SK-N-SH (cell line): Measurements from ENCODE around the gene TBC1D2B. TPM values are rescaled to one million over a fixed set of nuclear protein-coding genes. Genes with fewer than 3 reads are reported as not detected.

ENCODE experiments used
- CTCF ChIA-PET: fragments of 300-600, 350-600 bp; formaldehyde crosslinking; extraction: SDS; loops from one replicate; lab custom pipeline; 2021; lab: Yijun Ruan, JAX
- POLR2A ChIA-PET: fragments of 350-600 bp; sonication (Branson Sonifier 250); formaldehyde crosslinking; extraction: SDS; loops from one replicate; lab custom pipeline; 2020; ENCODE audit warnings: antibody characterized with exemption, inconsistent platforms; lab: Yijun Ruan, JAX
- DNase-seq: peaks from one replicate; pipeline ENCODE4 v3.0.0; 2012
- H2AFZ ChIP-seq: fragments of 200-600 bp; sonication (generic); 2 replicates; pipeline ENCODE4 v1.8.1; 2016; ENCODE audit warnings: antibody characterized with exemption, mild to moderate bottlenecking, low read depth
- H3F3A ChIP-seq: fragments of 200-600 bp; sonication (generic); replicated peaks from 2 replicates; pipeline ENCODE3; 2016; ENCODE audit warnings: antibody characterized with exemption, mild to moderate bottlenecking; ENCODE audit not compliant: insufficient read depth
- H3K27ac ChIP-seq, 2 experiments: fragments of 200-500 bp in 1 of 2; fragments of 200-600 bp in 1 of 2; sonication (Bioruptor generic) in 1 of 2; sonication (generic), shearing (Covaris generic) in 1 of 2; 2 replicates each; pipeline versions ENCODE4 v1.5.1 to v1.6.1; 2014 to 2016; ENCODE audit warnings: low read depth in 2 of 2, inconsistent platforms in 1 of 2, low read length in 1 of 2, mild to moderate bottlenecking in 1 of 2, mixed read lengths in 1 of 2
- H3K27me3 ChIP-seq: fragments of 200-600 bp; sonication (generic), shearing (Covaris generic); 2 replicates; pipeline ENCODE4 v1.6.1; 2016; ENCODE audit warnings: mixed run types; ENCODE audit not compliant: insufficient read depth
- H3K36me3 ChIP-seq, 2 experiments: fragments of 200-500 bp in 1 of 2; fragments of 200-600 bp in 1 of 2; sonication (Bioruptor generic) in 1 of 2; sonication (generic) in 1 of 2; replicated peaks in 1 of 2; 2 replicates each; pipeline versions ENCODE3 to v1.5.1; 2014 to 2016; ENCODE audit warnings: low read length in 1 of 2, mild to moderate bottlenecking in 1 of 2; ENCODE audit not compliant: insufficient read depth in 2 of 2, control insufficient read depth in 1 of 2
- H3K4me1 ChIP-seq, 2 experiments: fragments of 200-500 bp in 1 of 2; fragments of 200-600 bp in 1 of 2; sonication (Bioruptor generic) in 1 of 2; sonication (generic), shearing (Covaris generic) in 1 of 2; 2 replicates each; pipeline versions ENCODE4 v1.5.1 to v1.6.1; 2014 to 2016; ENCODE audit warnings: low read depth in 1 of 2, low read length in 1 of 2, mixed run types in 1 of 2; ENCODE audit not compliant: insufficient read depth in 2 of 2, control insufficient read depth in 1 of 2
- H3K4me2 ChIP-seq: fragments of 200-600 bp; sonication (generic), shearing (Covaris generic); 2 replicates; pipeline ENCODE4 v1.6.1; 2017; ENCODE audit warnings: mixed run types
- H3K4me3 ChIP-seq, 2 experiments: fragments of 200-500 bp in 1 of 2; fragments of 200-600 bp in 1 of 2; sonication (Bioruptor generic) in 1 of 2; sonication (generic), shearing (Covaris generic) in 1 of 2; 2 replicates each; pipeline versions ENCODE4 v1.5.1 to v1.8.1; 2014 to 2016; ENCODE audit warnings: low read depth in 2 of 2, inconsistent platforms in 1 of 2, low read length in 1 of 2, mild to moderate bottlenecking in 1 of 2, mixed read lengths in 1 of 2, moderate library complexity in 1 of 2
- H3K79me2 ChIP-seq: fragments of 200-600 bp; sonication (generic); 2 replicates; pipeline ENCODE4 v1.8.1; 2017; ENCODE audit warnings: mild to moderate bottlenecking; ENCODE audit not compliant: insufficient read depth
- H3K9ac ChIP-seq: fragments of 200-600 bp; sonication (generic); 2 replicates; pipeline ENCODE4 v1.6.1; 2017; ENCODE audit warnings: mixed run types
- H3K9me2 ChIP-seq: fragments of 200-600 bp; sonication (generic); 2 replicates; pipeline ENCODE4 v1.6.1; 2017; ENCODE audit warnings: mixed run types
- H3K9me3 ChIP-seq: fragments of 200-600 bp; sonication (generic); 2 replicates; pipeline ENCODE4 v1.6.1; 2017; ENCODE audit warnings: mixed run types, mild to moderate bottlenecking, moderate library complexity
- H4K20me1 ChIP-seq: fragments of 200-600 bp; sonication (generic); 2 replicates; pipeline ENCODE4 v1.6.1; 2017; ENCODE audit warnings: mild to moderate bottlenecking, mixed run types; ENCODE audit not compliant: insufficient read depth
- CHD2 ChIP-seq: fragments of 150-350 bp; IDR thresholded peaks from 2 replicates; pipeline ENCODE4 v1.6.1; 2018; ENCODE audit warnings: low read length; ENCODE audit not compliant: partially characterized antibody
- ELF1 ChIP-seq: IDR thresholded peaks from 2 replicates; pipeline ENCODE4 v1.4.0; 2012
- EP300 ChIP-seq, 2 experiments: IDR thresholded peaks; 2 replicates each; pipeline versions ENCODE4 v1.4.0 to v1.6.1; 2012; ENCODE audit warnings: borderline replicate concordance in 1 of 2, low read depth in 1 of 2, low read length in 1 of 2
- EZH2phosphoT487 ChIP-seq: fragments of 200-600 bp; sonication (generic); IDR thresholded peaks from 2 replicates; pipeline ENCODE4 v1.6.1; 2017; ENCODE audit warnings: low read depth, mixed run types, mild to moderate bottlenecking, antibody characterized with exemption, moderate library complexity, borderline replicate concordance
- FOSL2 ChIP-seq: IDR thresholded peaks from 2 replicates; pipeline ENCODE4 v1.4.0; 2012; ENCODE audit warnings: low read depth, mild to moderate bottlenecking, moderate library complexity, borderline replicate concordance
- FOXJ3 ChIP-seq: sonication (generic); formaldehyde crosslinking; IDR thresholded peaks from 2 replicates; pipeline ENCODE4 v1.5.1; 2020; ENCODE audit warnings: mild to moderate bottlenecking, missing genetic modification reagents
- FOXM1 ChIP-seq: IDR thresholded peaks from 2 replicates; pipeline ENCODE4 v1.4.0; 2012; ENCODE audit warnings: low read depth, mild to moderate bottlenecking
- JUND ChIP-seq: IDR thresholded peaks from 2 replicates; pipeline ENCODE4 v1.4.0; 2012
- POLR2AphosphoS5 ChIP-seq: IDR thresholded peaks from 2 replicates; pipeline ENCODE4 v1.6.1; 2012; ENCODE audit warnings: low read depth, low read length
- RCOR1 ChIP-seq: fragments of 150-350 bp; IDR thresholded peaks from 2 replicates; pipeline ENCODE4 v1.6.1; 2017; ENCODE audit warnings: antibody characterized with exemption, low read length
- RFX5 ChIP-seq: IDR thresholded peaks from 2 replicates; pipeline ENCODE4 v1.6.1; 2012; ENCODE audit warnings: mild to moderate bottlenecking, improper control_type of control experiment, low read length
- RXRA ChIP-seq: IDR thresholded peaks from 2 replicates; pipeline ENCODE4 v1.4.0; 2012; ENCODE audit warnings: low read depth, mild to moderate bottlenecking, borderline replicate concordance
- TAF1 ChIP-seq: IDR thresholded peaks from 2 replicates; pipeline ENCODE4 v1.6.1; 2012; ENCODE audit warnings: low read depth, mild to moderate bottlenecking, low read length, moderate library complexity, borderline replicate concordance
- TCF12 ChIP-seq: IDR thresholded peaks from 2 replicates; pipeline ENCODE4 v1.4.0; 2012
- WGBS: methylation state at CpG from one replicate; pipeline ENCODE4 v1.1.6; 2017; ENCODE audit warnings: low lambda C conversion rate; 5-methylcytosine and 5-hydroxymethylcytosine counted together
- polyA plus RNA-seq, 3 experiments: library from polyadenylated mRNA; depleted of rRNA; stranded (reverse); fragments of >200 nt; gene quantifications; 2 replicates each; pipeline ENCODE4 v1.2.3, GENCODE V29; 2012
- TF ChIP-seq, protein P1 (sequence below): IDR thresholded peaks from 2 replicates; pipeline ENCODE4 v1.4.0; 2012; ENCODE audit warnings: low read depth
- TF ChIP-seq, protein P2 (sequence below): IDR thresholded peaks from 2 replicates; pipeline ENCODE4 v1.4.0; 2012; ENCODE audit warnings: low read depth, borderline replicate concordance
- TF ChIP-seq, protein P3 (sequence below): fragments of 150-350 bp; IDR thresholded peaks from 2 replicates; pipeline ENCODE4 v1.6.1; 2017; ENCODE audit warnings: antibody characterized with exemption, low read length, low read depth, borderline replicate concordance

The TBC1D2B gene
- polyA plus RNA-seq, 1 of the 3 experiments (the other 2 are of a cell fraction), result 19.0 TPM

- H3K4me1 ChIP-seq, result no peaks in the 10 kb centered on the region; a peak in 1 of 4 replicates
- no peak overlapping the region for H3K9ac ChIP-seq
- no peak overlapping the region for H2AFZ ChIP-seq
- no peaks in the 10 kb centered on the region for H3K79me2 ChIP-seq
- no peak overlapping the region for H3K4me2 ChIP-seq
- H4K20me1 ChIP-seq, result no peaks in the 10 kb centered on the region
- H3F3A ChIP-seq, result no peaks in the 10 kb centered on the region
- TF ChIP-seq JUND, result no peak
- no peak for TF ChIP-seq EZH2phosphoT487
- TF ChIP-seq, protein P1, sequence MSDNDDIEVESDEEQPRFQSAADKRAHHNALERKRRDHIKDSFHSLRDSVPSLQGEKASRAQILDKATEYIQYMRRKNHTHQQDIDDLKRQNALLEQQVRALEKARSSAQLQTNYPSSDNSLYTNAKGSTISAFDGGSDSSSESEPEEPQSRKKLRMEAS, result no peak
- TF ChIP-seq, protein P2, sequence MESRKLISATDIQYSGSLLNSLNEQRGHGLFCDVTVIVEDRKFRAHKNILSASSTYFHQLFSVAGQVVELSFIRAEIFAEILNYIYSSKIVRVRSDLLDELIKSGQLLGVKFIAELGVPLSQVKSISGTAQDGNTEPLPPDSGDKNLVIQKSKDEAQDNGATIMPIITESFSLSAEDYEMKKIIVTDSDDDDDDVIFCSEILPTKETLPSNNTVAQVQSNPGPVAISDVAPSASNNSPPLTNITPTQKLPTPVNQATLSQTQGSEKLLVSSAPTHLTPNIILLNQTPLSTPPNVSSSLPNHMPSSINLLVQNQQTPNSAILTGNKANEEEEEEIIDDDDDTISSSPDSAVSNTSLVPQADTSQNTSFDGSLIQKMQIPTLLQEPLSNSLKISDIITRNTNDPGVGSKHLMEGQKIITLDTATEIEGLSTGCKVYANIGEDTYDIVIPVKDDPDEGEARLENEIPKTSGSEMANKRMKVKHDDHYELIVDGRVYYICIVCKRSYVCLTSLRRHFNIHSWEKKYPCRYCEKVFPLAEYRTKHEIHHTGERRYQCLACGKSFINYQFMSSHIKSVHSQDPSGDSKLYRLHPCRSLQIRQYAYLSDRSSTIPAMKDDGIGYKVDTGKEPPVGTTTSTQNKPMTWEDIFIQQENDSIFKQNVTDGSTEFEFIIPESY, result no peak
- TF ChIP-seq, protein P3, sequence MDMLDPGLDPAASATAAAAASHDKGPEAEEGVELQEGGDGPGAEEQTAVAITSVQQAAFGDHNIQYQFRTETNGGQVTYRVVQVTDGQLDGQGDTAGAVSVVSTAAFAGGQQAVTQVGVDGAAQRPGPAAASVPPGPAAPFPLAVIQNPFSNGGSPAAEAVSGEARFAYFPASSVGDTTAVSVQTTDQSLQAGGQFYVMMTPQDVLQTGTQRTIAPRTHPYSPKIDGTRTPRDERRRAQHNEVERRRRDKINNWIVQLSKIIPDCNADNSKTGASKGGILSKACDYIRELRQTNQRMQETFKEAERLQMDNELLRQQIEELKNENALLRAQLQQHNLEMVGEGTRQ, result no peak
- no peak for TF ChIP-seq EP300 (IDR thresholded peaks at IDR 0.05; ENCODE audit: borderline replicate concordance in 1 of 2, low read depth in 1 of 2, low read length in 1 of 2)
- TF ChIP-seq FOSL2, result no peak
- no peak for TF ChIP-seq FOXM1
- no peak for TF ChIP-seq POLR2AphosphoS5
- TF ChIP-seq TAF1, result no peak
- TF ChIP-seq RCOR1, result no peak
- no peak for TF ChIP-seq TCF12
- TF ChIP-seq FOXJ3 (CRISPR knock-in tag), result no peak
- no peak for TF ChIP-seq RFX5
- no peak for TF ChIP-seq RXRA
- no peak for TF ChIP-seq ELF1
- no peak for TF ChIP-seq CHD2
- TF ChIP-seq, all 33 proteins: peak for 0
- no peak for DNase-seq
- CTCF ChIA-PET, result interaction anchor here (0.8 to 9.3 kb wide), 50 partner anchors 8 to 207 kb away, joined by 3 to 175 read pairs (median 8); partner anchors contain the start of genes CIB2, IDH3A and SH2D7
- Histone ChIP-seq H3K4me3 (no peak overlapping the region), H3K9me3 (no peaks in the 10 kb centered on the region), H3K36me3 (no peaks in the 10 kb centered on the region), H3K27me3 (no peaks in the 10 kb centered on the region), H3K27ac (no peak overlapping the region), H3K9me2 (no peaks in the 10 kb centered on the region)
- WGBS, result 80% methylated on average over 12 of the region's 12 CpGs
- POLR2A ChIA-PET, result interaction anchor here (1.2 to 1.4 kb wide), 4 partner anchors 104 to 150 kb away, joined by 3 to 7 read pairs (median 4); no protein-coding TSS in a partner anchor
These were observed 31.6 kb upstream of the TBC1D2B start for GRCh38 chr15:78109156-78109555.
